LoVo (cell line): Measurements from ENCODE around the gene PIGV.
"Not testable (repeated sequence)": the region's sequence is repeated elsewhere in the genome, so short reads cannot be mapped to it uniquely, and the experiment has no call there.

Experiments used
- DNase-seq: peaks from one replicate; pipeline ENCODE4 v3.0.0-alpha.2; 2016; ENCODE audit warnings: low spot score

The PIGV gene

GRCh38 chr1:26794391-26794790 is 6.6 kb downstream of the PIGV start:
- no peak for DNase-seq

- DNase-seq, result no peak
These were observed 9.9 kb downstream of the PIGV start for GRCh38 chr1:26797627-26798026.

- DNase-seq, result peak; percentile 44
These were observed 11.9 kb downstream of the PIGV start for GRCh38 chr1:26799479-26800142.

DNA sequence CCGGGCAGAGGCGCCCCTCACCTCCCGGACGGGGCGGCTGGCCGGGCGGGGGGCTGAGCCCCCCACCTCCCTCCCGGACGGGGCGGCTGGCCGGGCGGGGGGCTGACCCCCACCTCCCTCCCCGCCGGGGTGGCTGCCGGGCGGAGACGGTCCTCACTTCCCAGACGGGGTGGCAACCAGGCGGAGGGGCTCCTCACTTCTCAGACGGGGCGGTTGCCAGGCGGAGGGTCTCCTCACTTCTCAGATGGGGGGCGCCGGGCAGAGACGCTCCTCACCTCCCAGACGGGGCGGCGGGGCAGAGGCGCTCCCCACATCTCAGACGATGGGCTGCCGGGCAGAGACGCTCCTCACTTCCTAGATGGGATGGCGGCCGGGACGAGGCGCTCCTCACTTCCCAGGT is 16.2 kb downstream of the PIGV start:
- DNase-seq, result not testable (repeated sequence)

DNA sequence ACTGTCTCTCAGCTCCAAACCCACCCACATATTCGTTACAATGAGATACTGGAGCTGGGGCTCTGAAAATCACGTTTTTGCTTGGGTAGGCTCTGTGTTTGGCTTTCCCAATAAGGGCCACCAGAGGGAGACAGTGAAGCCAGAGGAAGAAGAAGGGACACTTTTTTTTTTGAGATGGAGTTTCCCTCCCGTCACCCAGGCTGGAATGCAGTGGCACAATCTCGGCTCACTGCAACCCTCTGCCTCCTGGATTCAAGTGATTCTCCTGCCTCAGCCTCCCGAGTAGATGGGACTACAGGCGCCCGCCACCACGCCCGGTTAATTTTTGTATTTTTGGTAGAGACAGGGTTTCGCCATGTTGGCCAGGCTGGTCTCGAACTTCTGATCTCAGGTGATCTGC is 22.4 kb downstream of the PIGV start:
- DNase-seq, result peak; percentile 73

GRCh38 chr1:26811057-26811456 is 23.3 kb downstream of the PIGV start:
- no peak for DNase-seq

GRCh38 chr1:26811708-26812107 is 24.0 kb downstream of the PIGV start:
- DNase-seq, result no peak

GRCh38 chr1:26814377-26814776 is 26.6 kb downstream of the PIGV start:
- no peak for DNase-seq

DNA sequence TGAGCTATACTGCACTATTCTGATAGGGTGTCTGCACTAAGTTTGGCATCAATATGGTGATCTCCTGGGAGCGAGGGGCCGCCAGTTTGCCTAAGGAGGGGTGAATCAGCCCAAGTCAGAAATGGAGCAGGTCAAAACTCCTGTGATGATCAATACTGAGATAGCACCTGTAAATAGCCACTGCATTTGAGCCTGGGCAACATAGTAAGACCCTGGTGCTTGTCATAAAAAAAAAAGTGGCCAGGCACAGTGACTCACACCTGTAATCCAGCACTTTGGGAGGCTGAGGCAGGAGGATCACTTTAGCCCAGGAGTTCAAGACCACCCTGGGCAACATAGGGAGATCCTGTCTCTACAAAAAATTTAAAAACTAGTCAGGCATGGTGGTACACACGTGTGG is 27.1 kb downstream of the PIGV start:
- DNase-seq, result no peak

- DNase-seq, result no peak
These were observed 33.1 kb downstream of the PIGV start for GRCh38 chr1:26820784-26821269.

GRCh38 chr1:26822737-26823395 is 35.1 kb downstream of the PIGV start:
- no peak for DNase-seq

DNA sequence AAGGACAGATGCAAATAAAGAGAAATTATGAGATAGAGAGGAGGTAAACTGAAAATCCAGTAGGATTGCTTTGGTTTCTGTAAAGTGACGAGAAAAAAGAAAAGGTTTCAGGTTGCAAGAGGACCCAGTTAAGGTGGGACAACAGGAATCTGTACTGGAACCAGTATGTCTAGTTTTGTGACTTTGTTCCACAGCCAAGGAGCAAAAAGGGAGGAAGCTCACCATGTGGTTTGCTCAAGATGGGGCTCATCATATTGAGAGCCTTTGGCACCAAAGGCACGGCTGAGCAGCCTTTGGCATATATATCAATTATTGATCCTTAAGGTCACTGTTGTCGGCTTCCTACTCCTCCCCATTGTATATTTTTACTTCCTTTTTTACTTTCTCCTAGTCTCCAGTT is 37.0 kb downstream of the PIGV start:
- DNase-seq, result no peak

DNA sequence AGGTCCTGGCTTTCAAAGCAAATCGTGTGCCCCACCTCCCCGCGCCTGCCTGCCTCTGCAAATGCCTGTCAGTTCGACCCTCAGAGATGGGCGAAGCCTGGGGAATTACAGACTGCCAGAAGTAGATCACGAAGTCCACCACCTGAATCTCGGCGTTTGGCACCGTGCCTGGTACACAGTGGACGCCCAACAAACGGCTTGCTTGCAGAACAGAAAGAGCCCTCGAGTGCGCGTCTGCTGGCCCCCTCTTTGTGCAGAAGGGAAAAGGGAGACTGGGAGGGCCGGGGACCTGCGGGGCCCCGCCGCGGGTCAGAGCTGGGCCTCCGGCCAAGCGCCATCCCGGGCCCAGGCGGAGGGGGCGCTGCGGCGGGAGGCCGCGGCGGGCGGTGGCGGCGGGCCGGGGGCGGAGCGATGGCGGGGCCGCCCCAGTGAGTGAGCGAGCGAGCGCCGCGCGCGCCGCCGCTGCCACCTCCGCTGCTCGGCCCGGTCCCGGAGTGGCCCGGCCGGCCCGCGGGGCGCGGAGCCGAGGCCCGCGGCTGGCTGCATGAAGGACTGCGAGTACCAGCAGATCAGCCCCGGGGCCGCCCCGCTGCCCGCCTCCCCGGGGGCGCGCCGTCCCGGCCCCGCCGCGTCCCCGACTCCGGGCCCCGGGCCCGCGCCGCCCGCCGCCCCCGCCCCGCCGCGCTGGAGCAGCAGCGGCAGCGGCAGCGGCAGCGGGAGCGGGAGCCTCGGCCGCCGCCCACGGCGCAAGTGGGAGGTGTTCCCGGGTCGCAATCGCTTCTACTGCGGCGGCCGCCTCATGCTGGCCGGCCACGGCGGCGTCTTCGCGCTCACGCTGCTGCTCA is 38.7 kb downstream of the PIGV start, which contains the start of gene ZDHHC18:
Gene ZDHHC18 (plus strand): TSS at position 428 of the 845 bp plus-strand sequence. CDS start 117 bp downstream, at position 545.
- DNase-seq, result peak; percentile 72

GRCh38 chr1:26827106-26827604 is 39.4 kb downstream of the PIGV start:
- DNase-seq, result no peak

DNA sequence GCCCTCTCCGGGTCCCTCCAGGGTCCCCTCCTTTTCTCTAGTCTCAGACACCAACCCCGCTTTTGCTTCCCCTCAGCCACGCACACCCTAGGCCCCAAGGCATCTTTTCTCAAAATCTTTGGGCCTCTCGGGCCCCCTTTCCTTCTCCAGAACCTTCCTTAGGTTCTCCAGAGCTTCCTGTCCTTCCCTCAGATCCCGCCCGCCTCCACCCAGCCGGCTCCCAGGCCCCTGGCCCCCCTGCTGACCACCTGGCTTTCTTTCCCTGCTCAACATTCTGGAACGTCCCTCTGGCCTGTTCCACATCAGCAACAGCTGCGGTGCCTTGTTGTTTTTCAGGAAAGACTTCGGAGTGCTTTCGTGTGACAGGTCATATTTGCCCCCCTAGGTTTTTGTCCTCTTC is 39.9 kb downstream of the PIGV start:
- DNase-seq, result no peak

GRCh38 chr1:26828411-26828991 is 40.8 kb downstream of the PIGV start:
- DNase-seq, result no peak

DNA sequence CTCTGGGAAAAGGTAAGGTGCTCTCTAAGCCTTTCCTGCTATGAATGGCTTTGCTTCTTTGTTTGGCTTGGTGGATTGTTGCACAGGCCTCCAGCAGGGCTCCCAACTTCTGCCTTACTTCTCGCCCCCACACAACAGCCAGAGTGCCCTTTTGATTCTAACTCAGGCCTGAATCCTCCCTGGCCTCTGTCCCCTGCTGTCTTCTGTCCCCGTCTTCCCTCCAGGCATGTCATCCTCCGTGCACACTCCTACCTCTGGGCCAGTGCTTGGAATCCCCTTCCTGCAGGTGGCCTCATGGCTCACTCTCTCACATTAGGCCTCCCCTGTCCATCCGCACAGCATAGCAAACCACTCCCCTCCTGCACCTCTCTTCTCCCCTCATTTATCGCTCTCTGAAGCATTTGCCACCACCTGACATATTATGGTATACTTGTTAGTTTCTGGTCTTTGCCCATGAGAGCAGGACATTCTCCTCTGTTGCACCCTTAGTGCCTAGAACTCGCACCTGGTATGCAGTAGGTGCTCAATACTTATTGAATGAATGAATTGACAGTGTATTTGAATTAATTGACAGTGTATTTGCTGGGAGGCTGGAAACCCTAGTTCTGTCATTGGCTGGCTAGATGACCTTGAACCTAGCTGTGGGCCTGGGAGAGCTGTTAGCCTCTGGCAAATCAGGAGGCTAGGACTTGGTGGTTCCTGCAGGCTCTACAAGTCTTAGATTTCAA is 41.6 kb downstream of the PIGV start:
- no peak for DNase-seq

GRCh38 chr1:26831059-26831458 is 43.3 kb downstream of the PIGV start:
- DNase-seq, result no peak

DNA sequence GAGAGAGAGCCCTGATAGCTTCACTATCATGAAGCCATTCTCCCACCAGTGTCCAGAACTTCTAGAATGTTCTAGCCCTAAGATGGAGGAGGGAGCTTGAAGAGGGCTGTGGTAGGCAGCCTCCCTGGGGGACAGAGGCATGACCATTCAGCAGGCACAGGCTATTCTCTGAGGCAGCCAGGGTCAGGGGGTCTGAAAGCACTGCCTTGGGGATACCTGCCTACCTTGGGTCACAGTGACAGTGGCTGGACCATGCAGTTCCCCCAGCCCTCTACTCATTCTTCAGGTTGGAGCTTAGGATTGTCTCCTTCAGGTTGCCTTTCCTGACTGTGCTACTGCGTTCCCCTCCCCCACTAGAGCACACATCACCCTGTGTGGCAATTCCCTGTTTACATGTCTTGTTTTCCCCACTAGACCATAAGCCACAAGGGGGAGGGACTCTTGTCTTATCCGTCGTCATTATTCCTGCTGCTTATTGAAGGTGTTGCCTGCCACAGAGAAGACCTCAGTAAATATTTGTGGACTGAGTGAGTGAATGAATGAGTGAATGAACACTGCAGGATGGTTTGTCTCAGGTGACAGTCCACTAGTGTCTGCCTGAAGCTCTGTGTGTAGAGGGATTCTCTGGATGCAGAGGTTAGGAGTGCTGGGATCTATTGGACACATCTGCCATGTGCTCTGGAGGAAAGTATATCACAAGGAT is 43.9 kb downstream of the PIGV start:
- DNase-seq, result no peak

GRCh38 chr1:26832249-26832960 is 44.7 kb downstream of the PIGV start:
- no peak for DNase-seq
